ENCODE data around the gene MED19. TPM values are rescaled to one million over a fixed set of nuclear protein-coding genes. Genes with fewer than 3 reads are reported as not detected.

Gene MED19
- total RNA-seq, 1 donor from 2014 or later: 19.7 TPM

GRCh38 chr11:57667117-57667735, 44.8 kb downstream of the MED19 start:
- DNase-seq (ENCODE audit: low spot score in 2 of 2, unreplicated experiment in 2 of 2): peak; percentile 89 to 91
- Mint-ChIP-seq H3K4me3 (peak overlapping the region; percentile 91), H3K27ac (peak overlapping the region; percentile 100), H3K36me3 (peaks cover 3% of the 10 kb centered on the region), H3K27me3 (ENCODE audit: low read depth) (no peaks in the 10 kb centered on the region), H3K9me3 (no peaks in the 10 kb centered on the region), H3K4me1 (peaks cover 20% of the 10 kb centered on the region)
- TF ChIP-seq CTCF (IDR thresholded peaks at IDR 0.05; ENCODE audit: unreplicated experiment): no peak

- no peak for TF ChIP-seq CTCF (IDR thresholded peaks at IDR 0.05; ENCODE audit: unreplicated experiment)
- Mint-ChIP-seq H3K4me1 (peaks cover 11% of the 10 kb centered on the region), H3K27me3 (ENCODE audit: low read depth) (no peaks in the 10 kb centered on the region), H3K4me3 (no peak overlapping the region), H3K27ac (no peak overlapping the region), H3K9me3 (no peaks in the 10 kb centered on the region), H3K36me3 (peaks cover 12% of the 10 kb centered on the region)
- no peak for DNase-seq (ENCODE audit: low spot score in 2 of 2, unreplicated experiment in 2 of 2)
Measured at GRCh38 chr11:57663975-57664374, 48.0 kb downstream of the MED19 start.

- DNase-seq (ENCODE audit: low spot score in 2 of 2, unreplicated experiment in 2 of 2): no peak
- Mint-ChIP-seq H3K4me3 (no peak overlapping the region), H3K36me3 (peaks cover 12% of the 10 kb centered on the region), H3K9me3 (no peaks in the 10 kb centered on the region), H3K27me3 (ENCODE audit: low read depth) (no peaks in the 10 kb centered on the region), H3K27ac (peak overlapping the region; percentile 11), H3K4me1 (peaks cover 13% of the 10 kb centered on the region)
- no peak for TF ChIP-seq CTCF (IDR thresholded peaks at IDR 0.05; ENCODE audit: unreplicated experiment)
Measured at GRCh38 chr11:57662893-57663292, 49.1 kb downstream of the MED19 start.

- H3K4me3 Mint-ChIP-seq: no peak overlapping the region
Measured at GRCh38 chr11:57659669-57660068, 52.3 kb downstream of the MED19 start.

GRCh38 chr11:57658023-57658361, 54.0 kb downstream of the MED19 start:
- no peak for TF ChIP-seq CTCF (IDR thresholded peaks at IDR 0.05; ENCODE audit: unreplicated experiment)
- DNase-seq (ENCODE audit: low spot score in 2 of 2, unreplicated experiment in 2 of 2): no peak
- peaks cover 12% of the 10 kb centered on the region for H3K36me3 Mint-ChIP-seq
- no peaks in the 10 kb centered on the region for H3K9me3 Mint-ChIP-seq
- no peaks in the 10 kb centered on the region for H3K27me3 Mint-ChIP-seq (ENCODE audit: low read depth)
- H3K27ac Mint-ChIP-seq: peak overlapping the region; percentile 97
- peak overlapping the region; percentile 99 for H3K4me3 Mint-ChIP-seq
- peaks cover 19% of the 10 kb centered on the region for H3K4me1 Mint-ChIP-seq

More at GRCh38 chr11:57659669-57660068, 52.3 kb downstream of the MED19 start:
- Mint-ChIP-seq H3K4me1 (peaks cover 15% of the 10 kb centered on the region), H3K36me3 (peaks cover 12% of the 10 kb centered on the region), H3K9me3 (no peaks in the 10 kb centered on the region), H3K27me3 (ENCODE audit: low read depth) (no peaks in the 10 kb centered on the region), H3K27ac (no peak overlapping the region)
- DNase-seq (ENCODE audit: low spot score in 2 of 2, unreplicated experiment in 2 of 2): no peak
- TF ChIP-seq CTCF (IDR thresholded peaks at IDR 0.05; ENCODE audit: unreplicated experiment): no peak
